GM19468 (cell line): ENCODE measurements around the gene PITPNC1.
"Not testable (repeated sequence)": the region's sequence is repeated elsewhere in the genome, so short reads cannot be mapped to it uniquely, and the experiment has no call there.

ENCODE experiments used
- ATAC-seq: cut with Tn5 transposase; IDR thresholded peaks from one replicate; pipeline ENCODE4 v1.9.1; 2021; ENCODE audit warnings: mild to moderate bottlenecking, moderate library complexity, moderate number of reproducible peaks; ENCODE audit not compliant: unreplicated experiment; ENCODE audit errors: extremely low read depth

Gene PITPNC1

GRCh38 chr17:67427424-67427823 lies 50.3 kb downstream of the PITPNC1 start:
- ATAC-seq: no peak

DNA sequence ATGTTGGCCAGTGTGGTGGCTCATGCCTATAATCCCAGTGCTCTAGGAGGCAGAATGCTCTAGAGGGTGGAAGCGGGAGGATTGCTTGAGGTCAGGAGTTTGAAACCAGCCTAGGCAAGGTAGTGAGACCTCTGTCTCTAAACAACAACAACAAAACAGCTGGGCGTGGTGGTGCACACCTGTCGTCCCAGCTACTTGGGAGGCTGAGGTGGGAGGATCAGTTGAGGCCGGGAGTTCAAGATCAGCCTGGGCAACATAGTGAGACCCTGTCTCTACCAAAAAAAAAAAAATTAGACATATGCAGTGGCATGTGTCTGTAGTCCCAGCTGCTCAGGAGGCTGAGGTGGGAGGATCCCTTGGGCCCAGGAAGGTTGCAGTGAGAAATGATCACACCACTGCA lies 53.4 kb downstream of the PITPNC1 start:
- ATAC-seq: not testable (repeated sequence)

GRCh38 chr17:67431249-67432015 lies 54.4 kb downstream of the PITPNC1 start:
- no peak for ATAC-seq

DNA sequence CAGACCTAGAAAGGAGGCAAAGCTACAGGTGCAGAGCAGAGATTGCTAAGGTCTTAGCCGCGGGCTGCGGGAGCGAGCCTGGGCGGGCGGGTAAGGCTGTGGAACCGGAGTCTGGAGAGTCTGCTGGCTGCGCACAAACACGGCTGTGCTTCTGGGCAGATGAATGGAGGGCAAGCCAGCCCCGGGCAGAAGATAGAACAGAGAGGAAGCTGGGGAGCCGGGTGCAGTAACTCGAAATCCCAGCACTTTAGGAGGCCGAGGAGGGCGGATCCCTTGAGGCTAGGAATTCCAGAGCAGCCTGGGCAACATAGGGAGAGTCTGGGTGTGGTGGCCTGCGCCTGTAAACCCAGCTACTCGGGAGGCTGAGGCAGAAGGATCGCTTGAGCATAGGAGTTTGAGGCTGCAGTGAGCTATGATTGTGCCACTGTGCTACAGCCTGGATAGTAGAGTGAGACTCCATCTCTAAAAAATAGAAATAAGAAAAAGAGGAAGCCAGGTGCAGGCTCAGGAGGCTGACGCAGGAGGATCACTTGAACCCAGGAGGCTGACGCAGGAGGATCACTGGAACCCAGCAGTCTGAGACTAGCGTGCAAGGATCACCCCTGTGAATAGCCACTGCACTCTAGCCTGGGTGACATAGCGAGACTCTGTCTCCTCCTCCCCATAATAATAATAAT lies 56.3 kb downstream of the PITPNC1 start:
- ATAC-seq: no peak

- ATAC-seq: no peak
These were observed 57.0 kb downstream of the PITPNC1 start for GRCh38 chr17:67434061-67434525.

GRCh38 chr17:67435122-67435521 lies 58.0 kb downstream of the PITPNC1 start:
- ATAC-seq: no peak

GRCh38 chr17:67435786-67436185 lies 58.7 kb downstream of the PITPNC1 start:
- ATAC-seq: no peak

DNA sequence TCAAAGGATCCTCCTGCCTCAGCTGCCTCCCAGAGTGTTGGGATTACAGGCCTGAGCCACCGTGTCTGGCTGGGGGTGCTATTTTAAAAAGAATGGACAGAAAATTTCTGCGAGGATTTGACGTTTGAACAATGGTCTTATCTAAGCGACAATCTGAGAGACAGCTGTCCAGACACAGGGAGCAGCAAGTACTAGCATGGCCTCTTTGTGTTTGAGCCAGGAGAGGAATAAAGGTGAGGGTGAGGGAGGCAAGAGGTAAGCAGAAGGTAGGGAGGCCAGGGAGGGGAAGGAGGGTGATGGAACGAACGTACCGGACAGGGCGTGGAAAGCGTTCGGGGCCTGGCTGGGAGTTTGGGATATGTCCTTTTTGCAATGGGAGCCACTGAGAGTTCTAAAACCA lies 59.2 kb downstream of the PITPNC1 start:
- no peak for ATAC-seq

DNA sequence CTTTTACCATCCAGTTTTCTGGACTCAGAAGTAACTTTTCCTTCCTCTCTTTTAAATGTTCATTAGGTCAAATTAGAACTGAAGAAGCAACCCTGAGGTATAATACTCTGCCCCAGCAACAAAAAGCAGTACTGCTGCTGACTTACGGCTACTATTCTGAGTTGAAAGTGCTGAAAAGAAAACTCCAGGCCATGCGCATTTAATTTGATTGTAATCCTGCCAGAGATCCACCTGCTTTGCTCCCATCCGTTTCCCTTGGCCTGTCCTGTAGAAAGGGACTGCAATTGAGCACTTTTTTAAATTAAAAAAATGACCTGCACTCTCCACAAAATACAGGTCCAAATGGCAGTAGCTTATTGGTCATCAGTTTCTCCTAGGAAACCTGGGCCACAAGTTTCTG lies 61.6 kb downstream of the PITPNC1 start:
- no peak for ATAC-seq

DNA sequence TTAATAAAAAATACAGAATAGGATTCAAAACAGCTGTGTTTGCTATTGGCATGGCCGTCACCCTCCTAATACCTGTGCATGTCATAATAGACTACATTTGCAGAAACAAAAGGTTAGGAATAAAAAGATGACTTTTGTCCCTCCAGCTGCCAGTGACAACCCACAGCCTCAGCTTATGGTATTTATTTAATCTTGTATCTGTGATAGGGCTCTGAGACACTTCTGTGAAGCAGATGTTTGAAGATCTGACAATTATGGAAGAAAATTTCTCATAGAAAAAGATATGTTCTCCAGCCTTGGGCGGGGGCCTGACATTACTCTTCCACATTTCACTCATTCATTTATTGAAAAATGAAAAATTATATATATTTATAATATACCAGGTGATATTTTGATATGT lies 62.2 kb downstream of the PITPNC1 start:
- no peak for ATAC-seq

GRCh38 chr17:67440277-67441051 lies 63.4 kb downstream of the PITPNC1 start:
- ATAC-seq: no peak

GRCh38 chr17:67441052-67441895 lies 64.2 kb downstream of the PITPNC1 start:
- no peak for ATAC-seq

DNA sequence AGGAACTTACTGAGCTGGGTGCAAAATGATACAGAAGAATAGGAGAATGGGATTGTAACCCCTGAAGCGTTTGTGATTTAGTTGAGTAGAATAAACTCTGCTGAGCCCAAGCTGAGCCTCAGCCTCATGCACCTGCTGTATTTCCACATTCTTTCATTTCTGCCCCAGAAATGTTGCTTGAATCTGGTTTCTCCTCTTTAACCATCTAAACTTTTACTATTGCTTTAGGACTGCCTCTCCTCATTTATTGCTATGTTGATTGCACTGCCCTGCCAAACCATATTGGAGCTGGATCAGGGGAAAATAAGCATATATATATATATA lies 64.8 kb downstream of the PITPNC1 start:
- no peak for ATAC-seq

DNA sequence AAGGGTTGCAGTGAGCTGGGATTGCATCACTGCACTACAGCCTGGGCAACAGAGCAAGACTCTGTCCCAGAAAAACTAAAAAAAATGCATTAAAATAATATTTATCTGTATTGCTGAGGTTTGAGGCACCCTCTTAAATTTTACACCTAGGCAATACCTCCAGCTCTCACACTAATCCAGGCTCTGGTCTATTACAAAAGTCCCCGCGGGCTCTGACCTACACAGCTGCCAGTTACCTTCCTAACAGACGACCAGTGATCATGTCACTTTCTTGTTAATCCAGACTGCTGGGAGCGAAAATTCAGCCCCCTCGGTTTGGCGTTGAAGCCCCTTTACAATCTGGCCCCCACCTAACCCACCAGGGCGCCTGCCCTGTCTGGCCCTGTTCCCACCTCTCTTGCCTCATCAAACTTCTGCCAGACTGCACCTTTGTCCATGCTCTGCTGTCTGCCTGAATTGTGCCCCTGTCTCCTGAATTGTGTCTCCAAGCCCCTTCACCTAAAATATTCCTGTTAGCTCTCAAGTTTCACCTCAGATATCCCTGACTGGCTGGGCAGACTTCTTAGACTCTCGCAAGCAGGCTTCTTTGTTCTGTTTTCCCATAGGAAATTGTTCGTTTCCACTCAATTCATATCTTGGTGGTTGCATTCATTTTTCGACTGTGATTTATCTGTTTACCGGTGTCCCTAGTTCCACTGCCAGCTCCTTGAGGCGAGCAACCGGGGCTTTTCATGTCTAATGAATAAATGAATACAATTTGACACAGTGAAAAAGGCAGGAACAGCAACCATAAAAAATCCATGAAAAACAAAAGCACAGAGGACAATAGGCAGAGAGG lies 65.9 kb downstream of the PITPNC1 start:
- ATAC-seq: no peak

GRCh38 chr17:67443931-67444595 lies 67.0 kb downstream of the PITPNC1 start:
- no peak for ATAC-seq

DNA sequence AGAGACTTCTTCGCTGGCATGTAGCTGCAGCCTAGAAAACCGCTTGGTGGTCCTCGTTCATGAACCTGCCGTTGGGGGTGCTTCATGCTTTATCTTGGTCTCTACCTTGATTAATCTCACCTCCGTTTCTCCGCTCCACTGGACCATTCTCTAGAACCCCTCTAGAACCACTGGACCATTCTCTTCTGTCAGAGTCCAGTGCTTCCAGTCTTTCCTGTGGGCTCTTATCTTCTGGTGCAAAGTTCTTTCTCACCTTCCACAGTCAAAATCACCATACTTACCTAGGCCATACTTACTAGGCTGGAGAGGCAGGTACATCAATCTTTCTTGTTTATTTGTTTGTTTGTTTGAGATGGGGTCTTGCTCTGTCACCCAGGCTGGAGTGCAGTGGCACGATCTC lies 71.4 kb downstream of the PITPNC1 start:
- no peak for ATAC-seq

DNA sequence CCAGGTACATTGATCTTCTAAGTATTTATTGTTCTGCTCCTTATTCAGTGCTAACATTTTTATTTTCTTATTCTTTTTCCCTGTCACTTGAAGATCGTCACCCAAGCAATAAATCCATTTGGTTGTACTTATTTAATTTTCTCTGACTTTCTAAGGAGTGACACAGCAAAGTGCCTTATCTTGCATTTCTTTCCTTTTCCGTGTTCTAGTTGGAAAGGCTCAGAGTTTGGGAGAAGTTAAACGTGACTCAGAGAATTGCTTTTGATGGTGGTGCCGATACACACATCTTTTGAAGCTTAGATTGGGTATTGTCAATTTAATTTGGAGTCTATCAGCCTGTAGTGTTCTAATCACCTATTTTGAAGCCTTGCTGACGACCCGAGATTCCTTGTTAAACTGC lies 72.0 kb downstream of the PITPNC1 start:
- no peak for ATAC-seq

- ATAC-seq: no peak
These were observed 73.0 kb downstream of the PITPNC1 start for GRCh38 chr17:67449845-67450755.
